Kidney tubule cell (primary cell): ENCODE data around the gene TBC1D10A.

Source experiments
- DNase-seq: peaks from one replicate; pipeline ENCODE4 v3.0.0-alpha.2; 2018; ENCODE audit warnings: low spot score

TBC1D10A gene

GRCh38 chr22:30245985-30246813 is 80.5 kb downstream of the TBC1D10A start, which contains the start of gene LIF:
Gene LIF, minus strand, starts transcription at chr22:30246759. Its CDS starts 64 bp downstream, at chr22:30246695.
- DNase-seq, result peak; percentile 72

DNA sequence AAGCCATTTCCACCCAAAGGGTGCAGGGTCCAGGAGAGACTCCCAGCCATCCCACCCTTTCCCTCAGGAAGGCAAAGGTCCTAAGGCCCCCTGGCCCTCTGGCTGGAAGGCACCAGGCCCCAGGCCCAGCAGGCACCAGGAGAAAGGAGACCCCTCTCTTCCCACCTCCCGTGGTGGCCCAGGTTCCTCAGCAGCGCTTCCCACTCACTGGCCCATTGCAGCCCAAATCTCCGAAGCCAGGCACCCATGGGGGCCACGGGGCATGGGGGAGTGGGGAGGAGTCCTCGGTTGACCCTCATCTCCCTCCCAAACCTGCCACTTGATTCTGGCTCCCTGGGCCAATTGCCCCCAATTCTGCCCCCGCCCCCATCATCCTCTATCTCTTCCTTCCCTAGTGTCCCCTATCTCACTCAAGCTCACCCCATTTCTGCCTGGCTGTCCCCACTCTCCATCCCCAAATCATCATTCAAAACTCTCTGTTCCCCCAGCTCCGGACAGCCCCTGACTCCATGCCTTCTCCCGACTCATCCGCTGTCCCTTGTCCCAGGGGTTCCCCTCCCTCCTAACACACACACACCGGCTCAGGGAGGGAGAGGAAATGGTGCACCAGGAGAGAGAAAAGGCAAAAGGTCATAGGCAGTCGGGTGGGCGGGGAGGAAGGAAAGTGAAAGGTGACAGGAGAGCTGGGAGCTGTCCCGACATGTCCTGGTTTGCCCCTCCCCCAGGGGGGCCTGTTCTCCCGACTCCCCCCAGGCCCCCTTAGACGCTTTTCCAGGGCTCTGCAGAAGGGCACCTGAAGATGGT is 81.4 kb downstream of the TBC1D10A start:
- DNase-seq, result peak; percentile 68

DNA sequence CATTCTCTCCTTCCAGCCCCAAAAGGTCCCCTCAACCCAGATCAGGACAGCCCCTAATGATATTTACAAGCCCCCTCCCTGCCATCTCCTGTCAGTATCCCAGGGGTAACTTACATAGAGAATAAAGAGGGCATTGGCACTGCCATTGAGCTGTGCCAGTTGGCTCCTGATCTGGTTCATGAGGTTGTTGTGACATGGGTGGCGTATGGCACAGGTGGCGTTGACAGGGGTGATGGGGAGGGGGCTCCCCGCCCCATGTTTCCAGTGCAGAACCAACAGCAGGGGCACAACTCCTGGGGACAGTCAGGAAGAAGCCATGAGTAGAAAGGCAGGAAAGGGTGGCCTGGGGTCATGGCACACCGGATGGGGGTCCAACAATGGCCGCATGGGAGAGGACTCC is 82.1 kb downstream of the TBC1D10A start:
- DNase-seq, result no peak

DNA sequence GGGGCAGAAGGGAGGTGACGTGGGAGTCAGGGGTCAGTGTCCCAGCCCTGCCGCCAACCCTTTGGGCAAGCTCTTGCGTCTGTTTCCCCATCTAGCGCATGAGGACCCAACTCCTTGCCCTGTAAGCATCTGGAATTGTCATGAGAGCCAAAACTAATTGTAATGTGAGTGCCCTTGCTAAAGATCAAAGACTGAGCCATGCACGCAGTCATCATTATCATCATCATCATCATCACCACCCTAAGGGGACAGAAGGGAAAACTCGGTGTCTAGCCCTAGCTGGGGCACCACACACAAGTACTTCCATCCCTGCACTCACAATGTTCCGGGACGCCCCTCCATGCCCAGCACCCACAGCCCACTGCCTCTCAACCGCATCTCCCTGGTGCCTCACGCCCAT is 82.7 kb downstream of the TBC1D10A start:
- peak; percentile 33 for DNase-seq

GRCh38 chr22:30243661-30244060 is 83.1 kb downstream of the TBC1D10A start:
- DNase-seq, result no peak
